T-helper 22 cell (primary cell): ENCODE measurements around the gene C15orf61.

Experiments used
- DNase-seq: peaks from one replicate; pipeline ENCODE4 v3.0.0-alpha.2; 2020; ENCODE audit warnings: low read depth

The C15orf61 gene

DNA sequence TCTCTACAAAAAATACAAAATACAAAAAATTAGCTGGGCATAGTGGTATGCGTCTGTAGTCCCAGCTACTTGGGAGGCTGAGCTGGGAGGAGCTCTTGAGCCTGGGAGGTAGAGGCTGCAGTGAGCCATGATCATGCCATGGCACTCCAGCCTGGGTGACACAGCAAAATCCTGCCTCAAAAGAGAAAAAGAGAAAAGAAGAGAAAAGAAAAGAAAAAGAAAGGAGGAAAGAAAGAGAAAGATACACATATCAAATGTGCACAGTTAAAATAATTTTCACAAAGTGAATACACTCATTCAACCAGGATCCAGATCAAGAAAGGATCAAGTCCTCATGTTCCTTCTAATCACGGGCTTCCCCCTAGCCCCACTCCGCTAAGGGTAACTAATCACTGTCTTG, 5.8 kb upstream of the C15orf61 start:
- DNase-seq: no peak

DNA sequence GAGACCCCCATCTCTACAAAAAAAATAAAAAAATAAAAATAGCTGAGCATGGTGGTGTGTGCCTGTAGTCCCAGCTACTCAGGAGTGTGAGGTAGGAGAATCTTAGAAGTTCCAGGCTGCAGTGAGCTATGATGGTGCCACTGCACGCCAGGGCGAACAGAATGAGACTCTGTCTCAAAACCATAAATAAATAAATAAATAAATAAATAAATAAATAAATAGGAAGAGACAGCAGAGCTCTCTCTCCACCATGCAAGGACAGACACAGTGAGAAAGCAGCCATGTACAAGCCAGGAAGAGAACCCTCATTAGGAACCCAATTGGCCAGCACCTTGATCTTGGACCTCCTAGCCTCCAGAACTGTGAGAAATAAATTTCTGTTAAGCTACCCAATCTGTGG, 5.4 kb upstream of the C15orf61 start:
- no peak for DNase-seq

- DNase-seq: no peak
These were observed 456 bp upstream of the C15orf61 start for GRCh38 chr15:67520321-67521028.

GRCh38 chr15:67521783-67522568, 1.0 kb downstream of the C15orf61 start:
- no peak for DNase-seq

DNA sequence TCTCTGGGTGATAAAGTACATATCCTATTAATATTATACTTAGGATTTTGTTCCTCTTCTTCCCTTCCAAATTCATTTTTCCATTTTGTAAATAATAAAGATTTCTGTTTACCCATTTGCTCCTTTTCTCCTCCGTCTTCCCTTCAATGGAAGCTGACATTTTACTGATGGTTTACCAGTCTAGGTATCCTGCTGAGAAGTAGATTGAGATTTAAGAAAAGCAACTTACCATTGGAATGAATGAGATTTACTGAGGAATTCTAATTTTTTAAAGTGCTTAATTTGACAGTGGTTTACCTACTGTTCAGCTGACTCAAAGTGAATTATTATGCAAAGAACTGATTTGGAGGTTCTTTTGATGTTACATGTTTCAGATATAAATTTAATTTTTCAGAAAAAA, 2.4 kb downstream of the C15orf61 start:
- DNase-seq: no peak

DNA sequence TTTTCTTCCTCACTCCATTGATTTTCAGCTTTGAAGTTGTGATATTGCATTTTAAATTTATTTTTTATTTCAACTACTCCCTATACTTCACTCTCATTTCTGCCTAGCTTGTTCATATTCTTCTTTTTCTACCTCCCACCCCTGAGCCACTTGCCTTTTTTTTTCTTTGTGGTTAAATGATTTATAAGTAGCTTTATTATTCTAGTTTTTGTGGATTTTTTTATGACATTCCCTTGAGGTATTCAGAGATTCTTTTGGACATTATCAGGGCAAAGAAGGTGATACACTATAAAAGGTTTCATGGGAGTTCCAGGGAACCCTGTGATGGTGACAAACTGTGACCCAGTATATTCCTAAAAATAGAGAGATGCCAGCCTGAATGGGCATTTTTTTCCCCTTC, 3.3 kb downstream of the C15orf61 start:
- no peak for DNase-seq

DNA sequence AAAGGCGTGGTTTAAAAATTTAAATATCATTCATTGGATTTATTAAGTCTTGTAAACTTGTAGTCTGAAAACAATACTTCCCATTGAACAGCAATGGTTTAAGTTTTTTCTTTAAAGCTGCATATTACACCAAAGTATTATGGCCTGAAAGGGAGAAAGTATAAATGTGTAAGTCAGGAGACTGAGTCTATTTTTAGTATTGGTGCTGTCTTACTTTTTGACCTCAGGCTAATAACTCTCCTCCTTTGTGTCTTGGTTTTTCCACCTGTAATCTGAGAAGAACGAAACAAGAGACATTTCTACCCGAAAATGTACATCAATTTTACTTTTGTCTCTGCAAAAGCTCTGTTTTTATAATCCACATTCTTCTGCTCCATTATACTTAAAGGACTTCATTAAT, 7.6 kb downstream of the C15orf61 start:
- DNase-seq: no peak

DNA sequence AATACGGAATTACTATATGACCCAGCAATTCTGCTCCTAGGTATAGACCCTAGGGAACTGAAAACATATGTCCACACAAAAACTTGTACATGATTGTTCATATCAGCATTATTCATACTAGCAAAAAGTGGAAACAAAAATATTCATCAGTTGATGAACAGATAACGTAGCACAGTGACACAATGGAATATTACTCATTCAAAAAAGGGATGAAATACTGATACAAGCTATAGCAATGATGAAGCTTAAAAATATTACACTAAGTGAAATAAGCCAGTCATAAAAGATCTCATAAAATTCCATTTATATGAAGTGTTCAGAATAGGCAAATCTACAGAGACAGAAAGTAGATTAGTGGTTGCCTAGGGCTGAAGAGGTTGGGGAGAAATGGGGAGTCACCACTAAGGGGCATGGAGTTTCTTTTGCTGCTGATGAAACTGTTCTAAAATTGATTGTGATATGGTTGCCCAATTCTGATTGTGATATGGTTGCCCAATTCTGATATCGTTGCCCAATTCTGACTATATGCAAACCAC, 10.5 kb downstream of the C15orf61 start:
- no peak for DNase-seq

GRCh38 chr15:67533873-67534272, 12.9 kb downstream of the C15orf61 start:
- no peak for DNase-seq

DNA sequence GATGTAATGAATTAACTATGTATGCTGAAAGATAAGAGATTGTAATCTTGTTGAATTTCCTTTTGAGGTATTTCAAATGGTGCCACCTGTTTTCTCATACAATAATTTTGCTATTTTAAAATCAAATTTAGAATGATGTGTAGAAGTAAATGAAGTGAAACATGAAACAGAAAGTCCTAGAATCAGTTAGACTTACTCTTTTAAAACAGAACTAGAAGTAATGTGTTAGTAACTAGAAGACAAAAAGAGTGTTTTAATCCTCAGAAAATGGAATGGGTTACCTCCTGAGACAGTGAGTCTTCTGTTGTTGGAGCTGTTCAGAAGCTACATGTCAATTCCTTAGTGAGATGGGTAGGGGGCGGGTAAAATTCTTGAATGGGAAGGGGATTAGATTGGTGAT, 13.4 kb downstream of the C15orf61 start:
- no peak for DNase-seq

- DNase-seq: no peak
These were observed 16.8 kb downstream of the C15orf61 start for GRCh38 chr15:67537771-67538170.

DNA sequence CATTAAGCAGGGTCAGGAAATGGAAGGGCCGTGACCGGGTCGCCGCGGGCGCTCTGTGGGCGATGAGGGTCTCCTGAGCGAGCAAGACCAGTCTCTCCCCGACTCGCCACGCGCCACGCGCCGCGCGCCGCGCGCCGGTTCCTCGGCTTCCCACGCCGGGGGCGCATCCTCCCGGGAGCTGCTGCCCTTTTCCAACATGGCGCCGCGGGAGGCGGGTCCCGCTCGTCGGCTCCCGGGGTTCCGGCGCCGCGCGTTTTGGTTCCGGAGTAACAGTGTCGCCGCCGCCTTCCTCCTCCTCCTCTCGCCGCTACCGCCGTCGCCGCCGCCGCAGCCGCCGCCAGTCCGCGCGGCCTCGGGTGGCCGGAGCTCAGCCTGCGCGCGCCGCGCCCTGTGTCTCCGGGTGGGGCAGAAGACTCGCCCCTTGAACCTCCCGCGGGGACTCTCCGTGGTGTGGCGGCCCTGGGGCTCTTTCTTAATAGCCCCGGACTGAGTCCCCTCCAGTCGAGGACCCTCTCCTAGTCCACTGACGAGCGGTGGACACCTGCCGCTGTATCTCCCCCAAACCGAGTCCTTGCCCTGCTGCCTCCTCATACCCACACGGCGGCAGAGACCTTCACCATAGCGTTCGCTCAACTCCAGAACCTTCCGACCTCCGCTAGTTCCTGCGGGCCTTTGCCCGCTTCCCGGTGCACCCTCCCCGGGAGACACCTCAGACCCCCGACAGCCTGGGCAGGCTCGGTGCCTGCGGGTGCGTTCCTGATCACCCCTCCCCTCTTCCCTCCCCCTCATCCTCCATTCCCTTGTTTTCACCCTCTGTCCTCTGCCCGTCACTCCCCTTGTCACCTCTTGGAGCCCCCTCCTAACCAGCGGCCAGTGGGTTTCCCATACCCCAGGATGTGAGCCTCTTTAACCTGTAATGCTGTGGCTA, 21.8 kb downstream of the C15orf61 start, which contains the start of gene MAP2K5:
MAP2K5 (plus strand) TSS at position 284 of the 928 bp plus-strand sequence; CDS start at position 917, 633 bp downstream.
- peak; percentile 73 for DNase-seq

GRCh38 chr15:67543348-67543718, 22.4 kb downstream of the C15orf61 start:
- no peak for DNase-seq

- no peak for DNase-seq
These were observed 23.5 kb downstream of the C15orf61 start for GRCh38 chr15:67544475-67544874.

GRCh38 chr15:67545864-67546263, 24.9 kb downstream of the C15orf61 start:
- DNase-seq: no peak

GRCh38 chr15:67547064-67547463, 26.1 kb downstream of the C15orf61 start:
- no peak for DNase-seq

- DNase-seq: no peak
These were observed 26.9 kb downstream of the C15orf61 start for GRCh38 chr15:67547836-67548235.

GRCh38 chr15:67548236-67548852, 27.4 kb downstream of the C15orf61 start:
- no peak for DNase-seq

DNA sequence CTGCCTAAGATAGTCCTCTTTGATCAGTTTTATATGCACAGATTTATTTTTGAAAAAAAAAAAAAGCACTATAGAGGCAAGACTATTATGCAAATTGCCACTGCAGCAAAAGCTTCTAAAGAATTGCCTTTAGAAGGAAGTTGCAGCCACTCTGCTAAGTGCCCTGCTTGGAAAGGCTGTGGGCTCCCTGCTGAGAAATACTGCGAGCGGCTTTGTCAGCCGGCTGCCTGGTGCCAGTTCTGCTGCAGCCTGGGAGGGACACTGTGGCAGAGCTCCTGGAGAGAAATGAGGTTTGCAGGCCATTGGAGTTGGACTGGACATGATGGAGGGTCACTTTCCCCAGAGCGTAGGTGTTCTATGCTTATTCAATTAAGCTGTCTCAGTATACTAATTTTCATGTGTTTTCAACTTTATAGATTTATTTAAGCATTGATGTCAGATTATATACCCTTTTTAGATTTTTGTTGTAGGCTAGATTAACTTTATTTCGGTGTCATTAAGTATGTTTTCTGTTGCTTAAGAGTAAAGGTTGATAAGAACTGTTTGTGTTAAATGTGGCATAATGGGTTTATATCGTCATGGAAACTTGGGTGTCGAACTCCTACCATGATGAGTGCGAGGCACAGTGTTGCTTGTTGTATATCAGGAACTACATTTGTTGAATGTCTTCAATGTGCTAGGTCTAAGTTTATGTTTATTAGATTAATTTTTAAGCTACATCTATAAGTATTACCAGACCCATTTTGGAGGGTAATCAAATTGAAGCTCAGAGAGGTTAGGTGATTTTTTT, 28.1 kb downstream of the C15orf61 start:
- no peak for DNase-seq

GRCh38 chr15:67549736-67550135, 28.8 kb downstream of the C15orf61 start:
- DNase-seq: no peak

DNA sequence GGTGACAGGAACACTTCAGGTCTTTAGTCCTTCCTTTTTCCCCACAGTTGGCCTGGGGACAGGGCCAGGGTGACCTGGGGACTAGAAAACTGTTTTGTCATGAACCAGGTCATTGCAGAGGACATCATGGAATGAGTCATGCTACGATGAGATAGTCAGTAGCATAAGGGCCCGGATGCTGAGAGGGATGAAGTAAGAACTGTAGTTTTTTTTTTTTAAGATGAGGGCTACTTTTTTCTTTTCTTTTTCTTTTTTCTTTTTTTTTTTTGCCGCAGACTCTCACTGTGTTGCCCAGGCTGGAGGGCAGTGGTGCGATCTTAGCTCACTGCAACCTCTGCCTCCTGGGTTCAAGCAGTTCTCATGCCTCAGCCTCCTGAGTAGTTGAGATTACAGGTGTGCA, 29.6 kb downstream of the C15orf61 start:
- no peak for DNase-seq
